K562 (cell line): ENCODE measurements around the gene HS2ST1. TPM values are rescaled to one million over a fixed set of nuclear protein-coding genes. Genes with fewer than 3 reads are reported as not detected.

Experiments used
- ATAC-seq: fragments of 200-7000 bp; cut with Tn5 transposase; 3 replicates; pipeline ENCODE4 v1.9.1; 2020; ENCODE audit warnings: moderate library complexity
- BruUV-seq: library from RNA; stranded (reverse); fragments of 400-500 nt; replicated peaks from 2 replicates; lab custom pipeline; 2021; lab: Mats Ljungman, UMichigan
- CTCF ChIA-PET: fragments of 300-600 bp; formaldehyde crosslinking; extraction: SDS; loops from one replicate; lab custom pipeline; 2021; ENCODE audit warnings: low intra/inter-chr PET ratio; lab: Yijun Ruan, JAX
- POLR2A ChIA-PET: fragments of 300-600, 350-650 bp; sonication (Branson Sonifier 250); formaldehyde crosslinking; extraction: SDS; loops from one replicate; lab custom pipeline; 2021; ENCODE audit warnings: antibody characterized with exemption, inconsistent platforms; lab: Yijun Ruan, JAX
- DNase-seq, 4 experiments: peaks; one replicate each; pipeline versions ENCODE4 v3.0.0 to v3.0.0-alpha.2; 2011 to 2018; ENCODE audit warnings: low spot score in 3 of 4, mixed read lengths in 3 of 4; ENCODE audit errors: extremely low read depth in 1 of 4
- FAIRE-seq: peaks from 2 replicates; lab custom pipeline; 2011; peaks lifted over from hg19 to GRCh38; lab: Jason Lieb, UNC
- H2AFZ ChIP-seq: 2 replicates; pipeline ENCODE4 v1.6.0; 2011; ENCODE audit warnings: low read depth, low read length, control low read depth, inconsistent platforms
- H3K27ac ChIP-seq: fragments of 200-600 bp; 3 replicates; pipeline ENCODE4 v1.8.0; 2011; ENCODE audit warnings: low read depth, mild to moderate bottlenecking, control low read depth, inconsistent platforms, low read length, moderate library complexity, mixed read lengths; ENCODE audit errors: extremely low read depth
- H3K27me3 ChIP-seq, 2 experiments: fragments of 300-600 bp in 1 of 2; 2 replicates in 1 of 2; 3 replicates in 1 of 2; pipeline versions ENCODE4 v1.6.0 to v1.8.0; 2011; ENCODE audit warnings: inconsistent platforms in 2 of 2, low read length in 2 of 2, mild to moderate bottlenecking in 1 of 2, mixed read lengths in 1 of 2, moderate library complexity in 1 of 2; ENCODE audit not compliant: control insufficient read depth in 2 of 2, insufficient read depth in 2 of 2
- H3K36me3 ChIP-seq: fragments of 300-600 bp; 3 replicates; pipeline ENCODE4 v1.8.0; 2011; ENCODE audit warnings: mild to moderate bottlenecking, low read length, inconsistent platforms; ENCODE audit not compliant: control insufficient read depth, insufficient read depth
- H3K4me1 ChIP-seq, 2 experiments: fragments of 200-600 bp in 1 of 2; replicated peaks in 1 of 2; 2 replicates in 1 of 2; 3 replicates in 1 of 2; pipeline versions ENCODE4 v1.5.1 to v1.8.0; 2011; ENCODE audit warnings: inconsistent platforms in 2 of 2, low read length in 2 of 2, mild to moderate bottlenecking in 1 of 2, mixed read lengths in 1 of 2, moderate library complexity in 1 of 2; ENCODE audit not compliant: control insufficient read depth in 2 of 2, insufficient read depth in 2 of 2
- H3K4me2 ChIP-seq: 2 replicates; pipeline ENCODE4 v1.6.1; 2011; ENCODE audit warnings: low read length, control low read depth, inconsistent platforms, mixed read lengths; ENCODE audit not compliant: insufficient read depth
- H3K4me3 ChIP-seq: fragments of 200-600 bp; sonication (generic), shearing (Covaris generic); 2 replicates; pipeline ENCODE4 v1.5.1; 2016; ENCODE audit warnings: control low read depth, inconsistent platforms
- H3K79me2 ChIP-seq: fragments of 200-600 bp; 3 replicates; pipeline ENCODE4 v1.8.0; 2011; ENCODE audit warnings: low read length, inconsistent platforms; ENCODE audit not compliant: control insufficient read depth, insufficient read depth
- H3K9ac ChIP-seq, 2 experiments: 2 replicates each; pipeline versions ENCODE4 v1.6.0 to v1.6.1; 2011; ENCODE audit warnings: low read depth in 2 of 2, low read length in 2 of 2, control low read depth in 1 of 2, inconsistent platforms in 1 of 2, mild to moderate bottlenecking in 1 of 2, mixed read lengths in 1 of 2; ENCODE audit not compliant: insufficient read depth in 1 of 2
- H3K9me1 ChIP-seq: one replicate; pipeline ENCODE4 v1.6.0; 2011; ENCODE audit warnings: inconsistent platforms, mild to moderate bottlenecking, low read length, moderate library complexity; ENCODE audit not compliant: control insufficient read depth, insufficient read depth
- H3K9me3 ChIP-seq: replicated peaks from 2 replicates; pipeline ENCODE4 v1.5.1; 2011; ENCODE audit warnings: low read depth, low read length, inconsistent platforms; ENCODE audit not compliant: control insufficient read depth, insufficient read depth
- H4K20me1 ChIP-seq: replicated peaks from 2 replicates; pipeline ENCODE4 v1.6.1; 2011; ENCODE audit warnings: low read length, inconsistent platforms, mixed read lengths; ENCODE audit not compliant: control insufficient read depth, insufficient read depth
- CBFA2T2 ChIP-seq: fragments of 450-650 bp; conservative IDR thresholded peaks from 2 replicates; pipeline ENCODE4 v1.6.1; 2017; ENCODE audit warnings: mild to moderate bottlenecking
- CBFA2T3 ChIP-seq: fragments of 450-650 bp; IDR thresholded peaks from 2 replicates; pipeline ENCODE4 v1.6.1; 2017
- DPF2 ChIP-seq: fragments of 450-650 bp; IDR thresholded peaks from 2 replicates; pipeline ENCODE4 v1.6.1; 2016
- ELF4 ChIP-seq: fragments of 450-650 bp; formaldehyde crosslinking; IDR thresholded peaks from 2 replicates; pipeline ENCODE4 v1.4.0; 2022; ENCODE audit warnings: missing genetic modification characterization
- FOXK1 ChIP-seq: sonication (generic); formaldehyde crosslinking; IDR thresholded peaks from 2 replicates; pipeline ENCODE4 v1.8.0; 2022; ENCODE audit warnings: missing genetic modification reagents, mild to moderate bottlenecking, borderline replicate concordance
- GATAD2A ChIP-seq: fragments of 450-650 bp; IDR thresholded peaks from 2 replicates; pipeline ENCODE4 v1.6.1; 2017
- IFI16 ChIP-seq: fragments of 250-450 bp; sonication (Bioruptor Pico); IDR thresholded peaks from 2 replicates; pipeline ENCODE4 v2.1.2; 2022; ENCODE audit warnings: mild to moderate bottlenecking, inconsistent platforms
- RBM22 ChIP-seq: fragments of 200-400 bp; formaldehyde crosslinking; IDR thresholded peaks from 2 replicates; pipeline ENCODE4 v1.6.1; 2018; ENCODE audit warnings: low read length, low read depth; ENCODE audit not compliant: poor library complexity, severe bottlenecking
- SMAD1 ChIP-seq: fragments of 150-350 bp; IDR thresholded peaks from 2 replicates; pipeline ENCODE4 v1.6.1; 2014; ENCODE audit warnings: low read length, low read depth; ENCODE audit not compliant: partially characterized antibody
- TAL1 ChIP-seq: fragments of 450-650 bp; IDR thresholded peaks from 2 replicates; pipeline ENCODE4 v1.6.1; 2016; ENCODE audit warnings: mild to moderate bottlenecking
- TCF7 ChIP-seq: sonication (generic); IDR thresholded peaks from 2 replicates; pipeline ENCODE4 v1.6.1; 2016; ENCODE audit warnings: antibody characterized with exemption, borderline replicate concordance
- WGBS: fragments of 100-300 bp; shearing (Covaris generic); methylation state at CpG from one replicate; pipeline ENCODE4 v1.1.6; 2016; ENCODE audit warnings: low coverage, mixed read lengths; ENCODE audit not compliant: insufficient coverage; ENCODE audit errors: missing lambda C conversion rate; 5-methylcytosine and 5-hydroxymethylcytosine counted together
- in situ Hi-C: fragments of 300-500 bp; cut with MboI; formaldehyde crosslinking; loops from 4 replicates; pipeline ENCODE4 v1.15.0; 2018; ENCODE audit warnings: inconsistent platforms, mixed read lengths
- intact Hi-C: fragments of 100-400 bp; cut with micrococcal nuclease; formaldehyde crosslinking; loops from 2 replicates; pipeline ENCODE4 v1.14.2; 2022
- polyA plus RNA-seq, 8 experiments: library from polyadenylated mRNA; depleted of rRNA in 4 of 8; stranded (reverse) in 5 of 8; unstranded in 3 of 8; fragments of >200 nt; fragmentation: Nextera tagmentation in 2 of 8; fragmentation: Illumina TruSeq in 1 of 8; extraction: Ambion mirVana in 2 of 8; extraction: Trizol in 1 of 8; gene quantifications; 2 replicates each; pipeline versions ENCODE4 v1.2.1 to v1.2.3, GENCODE V29; 2011 to 2014; ENCODE audit warnings: inconsistent platforms in 1 of 8, missing spikeins in 1 of 8
- total RNA-seq, 7 experiments: library from RNA; depleted of rRNA in 6 of 7; stranded (reverse); fragments of >200 nt in 6 of 7; fragmentation: Illumina TruSeq in 2 of 7; extraction: Trizol in 2 of 7; gene quantifications; 2 replicates each; pipeline versions ENCODE4 v1.2.1 to v1.2.3, GENCODE V29; 2011 to 2021; ENCODE audit warnings: low replicate concordance in 1 of 7
- TF ChIP-seq, protein P1 (sequence below): fragments of 250-450 bp; sonication (Bioruptor Pico); IDR thresholded peaks from 2 replicates; pipeline ENCODE4 v1.6.1; 2021; ENCODE audit warnings: mild to moderate bottlenecking
- TF ChIP-seq, protein P2 (sequence below), 2 experiments: fragments of 450-650 bp; IDR thresholded peaks; 2 replicates each; pipeline ENCODE4 v1.6.1; 2016; ENCODE audit warnings: mild to moderate bottlenecking in 2 of 2, borderline replicate concordance in 1 of 2, low read depth in 1 of 2, moderate library complexity in 1 of 2
- TF ChIP-seq, protein P3 (sequence below): fragments of 450-650 bp; IDR thresholded peaks from 2 replicates; pipeline ENCODE4 v1.6.1; 2016; ENCODE audit warnings: antibody characterized with exemption

HS2ST1 gene
- total and polyA plus RNA-seq, 9 of the 15 experiments (the other 6 are each of a cell fraction or from before 2014, with no cell fraction given) = 7.7 to 43.3 (median 25.8) TPM

DNA sequence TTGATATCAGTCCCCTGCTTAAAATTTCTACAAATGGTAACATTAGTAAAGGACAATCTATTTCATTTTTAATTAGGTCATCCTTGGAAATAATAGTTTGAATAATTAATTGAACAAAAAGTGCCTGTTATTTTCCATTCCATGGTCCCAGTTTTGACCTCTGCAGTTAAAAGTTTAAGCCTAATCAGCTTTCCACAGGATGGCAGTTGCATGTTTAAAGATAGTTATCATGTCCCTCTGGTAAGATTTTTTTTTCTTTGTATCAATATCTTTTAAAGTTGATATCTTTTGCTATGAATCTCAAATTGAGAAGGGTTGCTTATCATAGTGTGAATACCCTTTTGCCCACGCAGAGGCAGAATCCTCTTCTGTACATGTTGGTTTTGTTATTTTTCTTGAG, 90.4 kb downstream of the HS2ST1 start:
- Histone ChIP-seq H3K9me3 (no peaks in the 10 kb centered on the region), H3K4me3 (no peak overlapping the region), H3K27ac (peak overlapping the region; percentile 44; the same call in 2 of the 3 replicates), H3K9ac (no peak overlapping the region), H3K9me1 (no peaks in the 10 kb centered on the region), H3K79me2 (peaks cover 71% of the 10 kb centered on the region), H3K4me2 (no peak overlapping the region; the same call in 1 of the 2 replicates), H4K20me1 (no peaks in the 10 kb centered on the region), H3K4me1 (no peaks in the 10 kb centered on the region; a peak in 1 of 5 replicates), H2AFZ (no peak overlapping the region), H3K27me3 (no peaks in the 10 kb centered on the region), H3K36me3 (peaks cover 3% of the 10 kb centered on the region; the same call in 1 of the 3 replicates)
- in situ Hi-C loops = no loop called here
- intact Hi-C loops = no loop called here
- DNase-seq (no peak), FAIRE-seq (no peak), ATAC-seq (peak; percentile 28)
- ChIA-PET POLR2A (interaction anchor here (0.7 kb wide), 1 partner anchor 12 kb away, joined by 3 read pairs; no protein-coding TSS in a partner anchor), CTCF (no interaction called here)
- BruUV-seq = no TSS peak
- 0% methylated on average over 1 of the region's 1 CpG for WGBS
- TF ChIP-seq IFI16 (CRISPR knock-in tag) (no peak), TCF7 (no peak), SMAD1 (no peak), ELF4 (CRISPR knock-in tag) (no peak), GATAD2A (no peak), DPF2 (peak; percentile 78), CBFA2T3 (peak; percentile 69), FOXK1 (CRISPR knock-in tag) (no peak), RBM22 (no peak), TAL1 (peak; percentile 37; the same call in 1 of the 2 replicates), CBFA2T2 (peak; percentile 46)
- TF ChIP-seq, protein P1, sequence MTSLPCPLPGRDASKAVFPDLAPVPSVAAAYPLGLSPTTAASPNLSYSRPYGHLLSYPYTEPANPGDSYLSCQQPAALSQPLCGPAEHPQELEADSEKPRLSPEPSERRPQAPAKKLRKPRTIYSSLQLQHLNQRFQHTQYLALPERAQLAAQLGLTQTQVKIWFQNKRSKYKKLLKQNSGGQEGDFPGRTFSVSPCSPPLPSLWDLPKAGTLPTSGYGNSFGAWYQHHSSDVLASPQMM (CRISPR knock-in tag) = no peak
- TF ChIP-seq, protein P2, sequence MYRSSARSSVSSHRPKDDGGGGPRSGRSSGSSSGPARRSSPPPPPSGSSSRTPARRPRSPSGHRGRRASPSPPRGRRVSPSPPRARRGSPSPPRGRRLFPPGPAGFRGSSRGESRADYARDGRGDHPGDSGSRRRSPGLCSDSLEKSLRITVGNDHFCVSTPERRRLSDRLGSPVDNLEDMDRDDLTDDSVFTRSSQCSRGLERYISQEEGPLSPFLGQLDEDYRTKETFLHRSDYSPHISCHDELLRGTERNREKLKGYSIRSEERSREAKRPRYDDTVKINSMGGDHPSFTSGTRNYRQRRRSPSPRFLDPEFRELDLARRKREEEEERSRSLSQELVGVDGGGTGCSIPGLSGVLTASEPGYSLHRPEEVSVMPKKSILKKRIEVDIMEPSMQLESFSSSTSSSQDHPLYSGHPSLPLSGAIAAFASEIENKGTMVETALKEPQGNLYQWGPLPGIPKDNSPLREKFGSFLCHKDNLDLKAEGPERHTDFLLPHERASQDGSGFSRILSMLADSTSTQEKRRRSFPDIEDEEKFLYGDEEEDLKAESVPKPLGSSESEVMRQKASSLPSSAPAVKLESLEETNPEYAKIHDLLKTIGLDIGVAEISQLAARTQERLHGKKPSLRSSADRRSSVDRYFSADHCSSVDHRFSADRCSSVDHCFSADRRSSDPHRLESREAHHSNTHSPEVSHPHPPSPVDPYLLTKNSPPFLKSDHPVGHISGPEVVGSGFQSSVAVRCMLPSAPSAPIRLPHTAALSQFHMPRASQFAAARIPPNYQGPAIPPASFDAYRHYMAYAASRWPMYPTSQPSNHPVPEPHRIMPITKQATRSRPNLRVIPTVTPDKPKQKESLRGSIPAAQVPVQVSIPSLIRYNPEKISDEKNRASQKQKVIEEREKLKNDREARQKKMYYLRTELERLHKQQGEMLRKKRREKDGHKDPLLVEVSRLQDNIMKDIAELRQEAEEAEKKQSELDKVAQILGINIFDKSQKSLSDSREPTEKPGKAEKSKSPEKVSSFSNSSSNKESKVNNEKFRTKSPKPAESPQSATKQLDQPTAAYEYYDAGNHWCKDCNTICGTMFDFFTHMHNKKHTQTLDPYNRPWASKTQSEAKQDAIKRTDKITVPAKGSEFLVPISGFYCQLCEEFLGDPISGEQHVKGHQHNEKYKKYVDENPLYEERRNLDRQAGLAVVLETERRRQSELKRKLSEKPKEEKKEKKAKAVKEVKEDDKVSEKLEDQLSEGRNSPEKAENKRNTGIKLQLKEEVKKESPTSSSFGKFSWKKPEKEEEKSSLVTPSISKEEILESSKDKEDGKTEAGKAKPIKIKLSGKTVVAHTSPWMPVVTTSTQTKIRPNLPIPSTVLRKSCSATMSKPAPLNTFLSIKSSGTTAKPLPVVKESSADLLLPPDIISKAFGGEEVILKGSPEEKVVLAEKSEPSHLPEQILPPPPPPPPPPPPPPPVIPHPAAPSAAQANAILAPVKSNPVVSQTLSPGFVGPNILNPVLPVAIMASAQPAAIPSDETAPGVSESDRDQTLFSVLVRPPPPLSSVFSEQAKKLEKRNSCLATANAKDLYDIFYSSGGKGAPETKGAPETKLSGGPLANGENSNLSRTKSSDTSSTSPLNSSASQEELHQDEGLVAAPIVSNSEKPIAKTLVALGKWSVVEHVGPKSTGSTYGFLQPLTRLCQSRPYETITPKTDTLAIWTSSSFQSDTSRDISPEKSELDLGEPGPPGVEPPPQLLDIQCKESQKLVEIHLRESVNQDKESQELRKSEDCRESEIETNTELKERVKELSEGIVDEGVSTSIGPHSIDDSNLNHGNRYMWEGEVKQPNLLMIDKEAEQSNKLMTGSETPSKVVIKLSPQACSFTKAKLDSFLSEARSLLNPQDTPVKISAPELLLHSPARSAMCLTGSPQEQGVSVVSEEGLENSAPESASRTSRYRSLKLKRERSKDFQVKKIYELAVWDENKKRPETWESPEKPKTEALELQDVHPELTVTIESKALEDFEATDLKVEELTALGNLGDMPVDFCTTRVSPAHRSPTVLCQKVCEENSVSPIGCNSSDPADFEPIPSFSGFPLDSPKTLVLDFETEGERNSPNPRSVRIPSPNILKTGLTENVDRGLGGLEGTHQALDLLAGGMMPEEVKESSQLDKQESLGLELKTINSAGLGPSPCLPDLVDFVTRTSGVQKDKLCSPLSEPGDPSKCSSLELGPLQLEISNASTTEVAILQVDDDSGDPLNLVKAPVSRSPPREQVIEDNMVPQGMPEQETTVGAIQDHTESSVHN (IDR thresholded peaks at IDR 0.05; ENCODE audit: borderline replicate concordance in 1 of 2, low read depth in 1 of 2) = no peak
- TF ChIP-seq, protein P3, sequence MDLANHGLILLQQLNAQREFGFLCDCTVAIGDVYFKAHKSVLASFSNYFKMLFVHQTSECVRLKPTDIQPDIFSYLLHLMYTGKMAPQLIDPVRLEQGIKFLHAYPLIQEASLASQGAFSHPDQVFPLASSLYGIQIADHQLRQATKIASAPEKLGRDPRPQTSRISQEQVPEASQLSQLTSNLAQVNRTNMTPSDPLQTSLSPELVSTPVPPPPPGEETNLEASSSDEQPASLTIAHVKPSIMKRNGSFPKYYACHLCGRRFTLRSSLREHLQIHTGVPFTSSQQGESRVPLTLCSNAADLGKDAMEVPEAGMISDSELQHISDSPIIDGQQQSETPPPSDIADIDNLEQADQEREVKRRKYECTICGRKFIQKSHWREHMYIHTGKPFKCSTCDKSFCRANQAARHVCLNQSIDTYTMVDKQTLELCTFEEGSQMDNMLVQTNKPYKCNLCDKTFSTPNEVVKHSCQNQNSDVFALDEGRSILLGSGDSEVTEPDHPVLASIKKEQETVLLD = no peak
